ENCODE data around the gene NEUROG1.

NEUROG1 gene

GRCh38 chr5:135564331-135564730, 28.6 kb upstream of the NEUROG1 start:
- no peak for DNase-seq (ENCODE audit: low spot score)

GRCh38 chr5:135561266-135561665, 25.5 kb upstream of the NEUROG1 start:
- DNase-seq (ENCODE audit: low spot score), result no peak

GRCh38 chr5:135560858-135561257, 25.1 kb upstream of the NEUROG1 start:
- peak; percentile 76 for DNase-seq (ENCODE audit: low spot score)

- DNase-seq (ENCODE audit: low spot score), result peak; percentile 82
These were observed 23.6 kb upstream of the NEUROG1 start for GRCh38 chr5:135559354-135559753.

GRCh38 chr5:135557076-135557838, 21.5 kb upstream of the NEUROG1 start:
- no peak for DNase-seq (ENCODE audit: low spot score)

GRCh38 chr5:135556620-135557019, 20.9 kb upstream of the NEUROG1 start:
- DNase-seq (ENCODE audit: low spot score), result no peak

GRCh38 chr5:135555530-135555929, 19.8 kb upstream of the NEUROG1 start:
- DNase-seq (ENCODE audit: low spot score), result no peak

GRCh38 chr5:135553688-135554462, 18.1 kb upstream of the NEUROG1 start:
- DNase-seq (ENCODE audit: low spot score), result peak; percentile 30

GRCh38 chr5:135551593-135552447, 16.1 kb upstream of the NEUROG1 start:
- DNase-seq (ENCODE audit: low spot score), result peak; percentile 76

GRCh38 chr5:135549413-135549812, 13.6 kb upstream of the NEUROG1 start:
- no peak for DNase-seq (ENCODE audit: low spot score)

GRCh38 chr5:135547590-135548254, 12.0 kb upstream of the NEUROG1 start:
- no peak for DNase-seq (ENCODE audit: low spot score)

GRCh38 chr5:135546912-135547311, 11.1 kb upstream of the NEUROG1 start:
- no peak for DNase-seq (ENCODE audit: low spot score)

GRCh38 chr5:135546101-135546500, 10.3 kb upstream of the NEUROG1 start:
- no peak for DNase-seq (ENCODE audit: low spot score)

- DNase-seq (ENCODE audit: low spot score), result no peak
These were observed 9.3 kb upstream of the NEUROG1 start for GRCh38 chr5:135545099-135545498.

GRCh38 chr5:135543485-135544304, 7.9 kb upstream of the NEUROG1 start:
- DNase-seq (ENCODE audit: low spot score), result no peak

GRCh38 chr5:135543001-135543484, 7.3 kb upstream of the NEUROG1 start:
- no peak for DNase-seq (ENCODE audit: low spot score)

- no peak for DNase-seq (ENCODE audit: low spot score)
These were observed 6.2 kb upstream of the NEUROG1 start for GRCh38 chr5:135541807-135542502.

- no peak for DNase-seq (ENCODE audit: low spot score)
These were observed 3.8 kb upstream of the NEUROG1 start for GRCh38 chr5:135539430-135540005.

GRCh38 chr5:135538261-135538660, 2.5 kb upstream of the NEUROG1 start:
- DNase-seq (ENCODE audit: low spot score), result no peak
